ENCODE data around the gene CRYGA. TPM values are rescaled to one million over a fixed set of nuclear protein-coding genes. Genes with fewer than 3 reads are reported as not detected.

The CRYGA gene
- total RNA-seq, 2 experiments from 2014 or later, result not detected

GRCh38 chr2:208172125-208172524 is 8.7 kb upstream of the CRYGA start:
- ChIA-PET CTCF (no interaction called here), POLR2A (no interaction called here)
- Mint-ChIP-seq H3K27ac (no peak overlapping the region), H3K4me3 (no peak overlapping the region), H3K36me3 (ENCODE audit: low read depth) (no peaks in the 10 kb centered on the region), H3K4me1 (ENCODE audit: low read depth) (peaks cover 4% of the 10 kb centered on the region), H3K9me3 (no peaks in the 10 kb centered on the region), H3K27me3 (peaks cover 11% of the 10 kb centered on the region)
- DNase-seq (no peak), ATAC-seq (no peak)
- TF ChIP-seq CTCF (IDR thresholded peaks at IDR 0.05), result no peak
- intact Hi-C loops (cut with micrococcal nuclease), result loop anchor here (10.0 kb wide), 1 partner anchor 183 kb away; no protein-coding TSS in a partner anchor

GRCh38 chr2:208164951-208165755 is 1.8 kb upstream of the CRYGA start:
- Mint-ChIP-seq H3K4me1 (ENCODE audit: low read depth) (no peaks in the 10 kb centered on the region), H3K4me3 (no peak overlapping the region), H3K27me3 (peaks cover 8% of the 10 kb centered on the region), H3K9me3 (no peaks in the 10 kb centered on the region), H3K27ac (no peak overlapping the region), H3K36me3 (ENCODE audit: low read depth) (no peaks in the 10 kb centered on the region)
- no peak for TF ChIP-seq CTCF (IDR thresholded peaks at IDR 0.05)
- no peak for DNase-seq
- POLR2A ChIA-PET, result no interaction called here
- ATAC-seq, result no peak
- CTCF ChIA-PET, result interaction anchor here (1.3 to 4.0 kb wide), 3 partner anchors 8 to 22 kb away, joined by 3 to 15 read pairs (median 3); no protein-coding TSS in a partner anchor
- intact Hi-C loops (cut with micrococcal nuclease), result no loop called here

- intact Hi-C loops (cut with micrococcal nuclease), result no loop called here
Observed at GRCh38 chr2:208156439-208156838, 7.0 kb downstream of the CRYGA start.

GRCh38 chr2:208153156-208153555 is 10.2 kb downstream of the CRYGA start:
- ATAC-seq (no peak), DNase-seq (no peak)
- Mint-ChIP-seq H3K27ac (no peak overlapping the region), H3K36me3 (ENCODE audit: low read depth) (no peaks in the 10 kb centered on the region), H3K4me3 (no peak overlapping the region), H3K4me1 (ENCODE audit: low read depth) (no peaks in the 10 kb centered on the region), H3K9me3 (peaks cover 7% of the 10 kb centered on the region), H3K27me3 (peaks cover 2% of the 10 kb centered on the region)
- TF ChIP-seq CTCF (IDR thresholded peaks at IDR 0.05), result no peak
- intact Hi-C loops (cut with micrococcal nuclease), result no loop called here
- ChIA-PET POLR2A (no interaction called here), CTCF (interaction anchor here (1.0 kb wide), 1 partner anchor 22 kb away, joined by 3 read pairs; no protein-coding TSS in a partner anchor)

More at GRCh38 chr2:208156439-208156838, 7.0 kb downstream of the CRYGA start:
- no peak overlapping the region for H3K27ac Mint-ChIP-seq
- CTCF ChIA-PET, result interaction anchor here (1.0 to 1.6 kb wide), 3 partner anchors 18 to 116 kb away, joined by 3 to 4 read pairs (median 4); no protein-coding TSS in a partner anchor
- ATAC-seq (no peak), DNase-seq (no peak)
- peaks cover 4% of the 10 kb centered on the region for H3K9me3 Mint-ChIP-seq
- no peaks in the 10 kb centered on the region for H3K4me1 Mint-ChIP-seq (ENCODE audit: low read depth)
- no peaks in the 10 kb centered on the region for H3K36me3 Mint-ChIP-seq (ENCODE audit: low read depth)
- no peak overlapping the region for H3K4me3 Mint-ChIP-seq
- peaks cover 2% of the 10 kb centered on the region for H3K27me3 Mint-ChIP-seq
- POLR2A ChIA-PET, result no interaction called here
- TF ChIP-seq CTCF (IDR thresholded peaks at IDR 0.05), result no peak

GRCh38 chr2:208150956-208151355 is 12.4 kb downstream of the CRYGA start:
- H3K4me1 Mint-ChIP-seq (ENCODE audit: low read depth), result no peaks in the 10 kb centered on the region
- no peak for TF ChIP-seq CTCF (IDR thresholded peaks at IDR 0.05)
- ATAC-seq, result no peak
- peaks cover 7% of the 10 kb centered on the region for H3K9me3 Mint-ChIP-seq
- H3K27me3 Mint-ChIP-seq, result peaks cover 2% of the 10 kb centered on the region
- H3K36me3 Mint-ChIP-seq (ENCODE audit: low read depth), result no peaks in the 10 kb centered on the region
- ChIA-PET CTCF (no interaction called here), POLR2A (no interaction called here)
- intact Hi-C loops (cut with micrococcal nuclease), result no loop called here
- no peak for DNase-seq
- H3K27ac Mint-ChIP-seq, result no peak overlapping the region
- no peak overlapping the region for H3K4me3 Mint-ChIP-seq
